Measurements from ENCODE around the gene SPOP.

SPOP gene

GRCh38 chr17:49681106-49681979 is 3.4 kb upstream of the SPOP start:
- H3K36me3 ChIP-seq (ENCODE audit: control insufficient read depth, insufficient read depth, low read length) = no peaks in the 10 kb centered on the region
- TF ChIP-seq CTCF (IDR thresholded peaks at IDR 0.05) = no peak
- peaks cover 5% of the 10 kb centered on the region for H3K4me1 ChIP-seq
- H3K79me2 ChIP-seq = peaks cover 3% of the 10 kb centered on the region
- H2AFZ ChIP-seq = peak overlapping the region; percentile 59
- H3K27me3 ChIP-seq (ENCODE audit: control insufficient read depth, insufficient read depth, low read length) = no peaks in the 10 kb centered on the region
- no peak overlapping the region for H3K9ac ChIP-seq
- no peak overlapping the region for H3K4me3 ChIP-seq (ENCODE audit: low read depth, low read length)
- no peak overlapping the region for H3K4me2 ChIP-seq (ENCODE audit: low read length)
- H3K9me3 ChIP-seq (ENCODE audit: control insufficient read depth, low read length) = no peaks in the 10 kb centered on the region
- H3K27ac ChIP-seq = no peak overlapping the region

GRCh38 chr17:49680314-49680713 is 2.4 kb upstream of the SPOP start:
- H3K9me3 ChIP-seq (ENCODE audit: control insufficient read depth, low read length) = no peaks in the 10 kb centered on the region
- H3K79me2 ChIP-seq = peaks cover 14% of the 10 kb centered on the region
- no peak overlapping the region for H2AFZ ChIP-seq
- H3K27me3 ChIP-seq (ENCODE audit: control insufficient read depth, insufficient read depth, low read length) = no peaks in the 10 kb centered on the region
- H3K36me3 ChIP-seq (ENCODE audit: control insufficient read depth, insufficient read depth, low read length) = no peaks in the 10 kb centered on the region
- no peak overlapping the region for H3K4me3 ChIP-seq (ENCODE audit: low read depth, low read length)
- TF ChIP-seq CTCF (IDR thresholded peaks at IDR 0.05) = no peak
- H3K4me1 ChIP-seq = peaks cover 5% of the 10 kb centered on the region
- no peak overlapping the region for H3K27ac ChIP-seq
- no peak overlapping the region for H3K9ac ChIP-seq
- H3K4me2 ChIP-seq (ENCODE audit: low read length) = no peak overlapping the region

GRCh38 chr17:49677134-49677932 is 564 bp downstream of the SPOP start:
- peak overlapping the region; percentile 86 for H3K4me2 ChIP-seq (ENCODE audit: low read length)
- peak overlapping the region; percentile 93 for H2AFZ ChIP-seq
- peak overlapping the region; percentile 91 for H3K4me3 ChIP-seq (ENCODE audit: low read depth, low read length)
- H3K27me3 ChIP-seq (ENCODE audit: control insufficient read depth, insufficient read depth, low read length) = no peaks in the 10 kb centered on the region
- H3K9me3 ChIP-seq (ENCODE audit: control insufficient read depth, low read length) = no peaks in the 10 kb centered on the region
- TF ChIP-seq CTCF (IDR thresholded peaks at IDR 0.05) = no peak
- no peaks in the 10 kb centered on the region for H3K36me3 ChIP-seq (ENCODE audit: control insufficient read depth, insufficient read depth, low read length)
- peaks cover 33% of the 10 kb centered on the region for H3K79me2 ChIP-seq
- peak overlapping the region; percentile 94 for H3K27ac ChIP-seq
- H3K9ac ChIP-seq = peak overlapping the region; percentile 30
- peaks cover 13% of the 10 kb centered on the region for H3K4me1 ChIP-seq

- no peak overlapping the region for H3K9ac ChIP-seq
- peaks cover 13% of the 10 kb centered on the region for H3K4me1 ChIP-seq
- no peak overlapping the region for H2AFZ ChIP-seq
- peak overlapping the region; percentile 86 for H3K4me2 ChIP-seq (ENCODE audit: low read length)
- H3K4me3 ChIP-seq (ENCODE audit: low read depth, low read length) = peak overlapping the region; percentile 91
- H3K9me3 ChIP-seq (ENCODE audit: control insufficient read depth, low read length) = no peaks in the 10 kb centered on the region
- peaks cover 40% of the 10 kb centered on the region for H3K79me2 ChIP-seq
- no peaks in the 10 kb centered on the region for H3K27me3 ChIP-seq (ENCODE audit: control insufficient read depth, insufficient read depth, low read length)
- TF ChIP-seq CTCF (IDR thresholded peaks at IDR 0.05) = no peak
- no peak overlapping the region for H3K27ac ChIP-seq
- H3K36me3 ChIP-seq (ENCODE audit: control insufficient read depth, insufficient read depth, low read length) = no peaks in the 10 kb centered on the region
These were observed 1.5 kb downstream of the SPOP start for GRCh38 chr17:49676276-49676868.
